ENCODE data around the gene SRPRA.

Gene SRPRA, protein sequence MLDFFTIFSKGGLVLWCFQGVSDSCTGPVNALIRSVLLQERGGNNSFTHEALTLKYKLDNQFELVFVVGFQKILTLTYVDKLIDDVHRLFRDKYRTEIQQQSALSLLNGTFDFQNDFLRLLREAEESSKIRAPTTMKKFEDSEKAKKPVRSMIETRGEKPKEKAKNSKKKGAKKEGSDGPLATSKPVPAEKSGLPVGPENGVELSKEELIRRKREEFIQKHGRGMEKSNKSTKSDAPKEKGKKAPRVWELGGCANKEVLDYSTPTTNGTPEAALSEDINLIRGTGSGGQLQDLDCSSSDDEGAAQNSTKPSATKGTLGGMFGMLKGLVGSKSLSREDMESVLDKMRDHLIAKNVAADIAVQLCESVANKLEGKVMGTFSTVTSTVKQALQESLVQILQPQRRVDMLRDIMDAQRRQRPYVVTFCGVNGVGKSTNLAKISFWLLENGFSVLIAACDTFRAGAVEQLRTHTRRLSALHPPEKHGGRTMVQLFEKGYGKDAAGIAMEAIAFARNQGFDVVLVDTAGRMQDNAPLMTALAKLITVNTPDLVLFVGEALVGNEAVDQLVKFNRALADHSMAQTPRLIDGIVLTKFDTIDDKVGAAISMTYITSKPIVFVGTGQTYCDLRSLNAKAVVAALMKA

DNA sequence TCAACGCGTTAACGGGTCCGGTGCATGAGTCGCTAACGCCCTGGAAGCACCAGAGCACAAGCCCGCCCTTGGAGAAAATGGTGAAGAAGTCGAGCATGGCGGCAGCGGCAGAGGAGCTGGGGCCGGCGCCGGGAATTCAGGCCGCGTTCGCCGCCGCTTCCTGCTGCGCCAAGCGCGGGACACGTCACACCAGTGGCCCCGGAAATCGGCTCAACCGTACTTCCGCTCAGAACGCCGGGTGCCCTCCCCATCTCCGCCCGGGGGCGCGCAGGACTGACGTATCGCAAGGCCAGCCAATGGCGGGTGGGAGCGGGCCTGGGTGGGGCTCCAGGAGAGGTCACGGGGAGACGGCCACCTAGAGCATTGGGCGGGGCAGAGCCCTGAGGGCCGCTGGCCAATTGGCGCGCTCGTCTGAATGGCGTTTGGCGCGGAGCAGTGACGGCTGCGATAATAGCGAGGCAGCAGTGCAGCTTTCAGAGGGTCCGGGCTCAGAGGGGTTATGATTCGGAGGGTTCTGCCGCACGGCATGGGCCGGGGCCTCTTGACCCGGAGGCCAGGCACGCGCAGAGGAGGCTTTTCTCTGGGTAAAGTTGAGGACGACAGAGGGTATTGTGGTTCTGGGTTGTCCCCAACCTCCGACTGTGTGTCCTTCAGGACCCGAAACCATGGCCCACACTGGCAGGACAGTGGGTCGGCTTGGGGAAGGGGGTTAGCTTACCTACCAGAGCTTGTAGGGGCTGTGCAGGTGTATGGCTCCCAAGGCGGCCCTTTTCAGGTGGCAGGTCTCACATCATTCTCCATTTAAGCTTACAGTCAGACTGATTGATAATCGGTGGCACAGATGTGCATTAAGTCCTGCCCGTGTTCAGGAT is at the start of gene SRPRA, which contains the start of gene FOXRED1:
Gene SRPRA, minus strand, starts transcription at position 188 of the 872 bp plus-strand sequence. Its CDS starts 91 bp downstream, at position 97.
Gene FOXRED1, plus strand, starts transcription at position 447 of the 872 bp plus-strand sequence. Its CDS starts 53 bp downstream, at position 500.
- H3K9ac ChIP-seq (ENCODE audit: low read length in 5 of 5): peak within 1 kb of the TSS; percentile 87 to 96 (median 92)
- peak within 1 kb of the TSS; percentile 89 to 100 (median 92) for H3K4me3 ChIP-seq (ENCODE audit: low read depth in 1 of 5, low read length in 5 of 5)
- no peaks in the 10 kb centered on the region for H3K9me3 ChIP-seq (ENCODE audit: control insufficient read depth in 5 of 5, low read length in 5 of 5)
- H3K36me3 ChIP-seq (ENCODE audit: control insufficient read depth in 5 of 5, insufficient read depth in 5 of 5, low read length in 5 of 5): peaks cover 9 to 52% (median 46%) of the 10 kb centered on the region in 5 donors
- no peaks in the 10 kb centered on the region for H3K27me3 ChIP-seq (ENCODE audit: control insufficient read depth in 5 of 5, insufficient read depth in 4 of 5, low read length in 5 of 5)
- H3K4me1 ChIP-seq (ENCODE audit: control insufficient read depth in 5 of 5, insufficient read depth in 5 of 5, low read length in 5 of 5): peaks cover 7 to 20% (median 18%) of the 10 kb centered on the region in 5 donors
- H3K27ac ChIP-seq (ENCODE audit: low read depth, low read length): peak within 1 kb of the TSS; percentile 87

DNA sequence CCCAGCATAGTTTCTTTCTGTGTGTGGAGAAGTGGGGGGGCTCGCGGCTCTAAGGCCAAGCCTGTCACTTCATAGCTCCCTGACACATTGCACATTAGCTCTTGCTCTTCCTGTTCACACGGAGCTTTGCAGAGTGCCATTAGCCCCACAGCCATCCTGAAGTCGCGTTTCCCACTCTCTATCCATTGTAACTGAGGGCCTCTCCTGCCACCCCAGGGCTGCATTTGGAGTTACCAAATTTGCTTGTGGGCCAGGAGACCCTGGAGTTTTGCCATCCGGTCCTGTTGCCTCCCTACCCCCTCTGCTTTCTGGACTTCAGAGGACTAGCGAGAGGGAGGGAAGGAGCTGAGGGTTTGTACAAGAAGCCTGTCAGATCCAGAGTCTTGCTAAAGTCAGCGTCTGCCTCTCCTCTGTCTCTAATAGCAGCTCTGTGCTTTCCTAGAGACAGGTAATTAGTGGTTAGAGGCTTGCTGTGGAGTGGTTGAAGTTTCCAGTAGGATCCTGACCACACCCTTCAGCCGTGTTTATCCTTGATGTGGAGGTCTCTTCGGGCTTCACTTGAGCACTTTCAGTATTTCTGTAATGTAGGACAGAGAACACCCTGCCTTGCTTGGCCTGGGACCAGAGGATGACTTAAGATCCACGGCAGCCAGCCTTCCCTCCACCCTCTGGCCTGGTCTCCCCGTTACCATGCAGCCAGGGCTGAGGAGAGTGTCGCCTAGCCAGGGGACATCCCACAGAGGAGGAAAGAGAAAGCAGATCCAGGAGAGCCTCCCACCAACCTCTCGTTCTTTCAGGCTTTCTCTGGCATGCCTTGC is 49.3 kb upstream of the SRPRA start:
- H3K9ac ChIP-seq (ENCODE audit: low read length in 5 of 5): peak overlapping the region in 4 of 5 donors; percentile 53 to 83 (median 65)

DNA sequence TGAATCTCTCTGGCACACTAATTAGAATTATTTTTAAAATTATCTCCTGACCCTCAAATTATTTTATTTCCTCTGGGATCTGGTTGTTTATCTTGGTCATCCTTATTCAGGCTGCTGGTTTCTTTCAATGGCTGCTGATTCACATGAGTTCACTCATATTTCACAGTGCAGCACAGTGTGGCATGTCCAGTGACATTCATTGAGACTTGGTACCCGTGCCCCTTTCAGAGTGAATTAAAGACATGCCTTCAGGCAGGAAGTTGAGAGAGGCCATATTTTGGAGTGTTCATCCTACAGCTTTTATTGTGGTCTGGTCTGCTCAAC is 48.7 kb upstream of the SRPRA start:
- Histone ChIP-seq H3K27me3 (ENCODE audit: control insufficient read depth in 5 of 5, insufficient read depth in 4 of 5, low read length in 5 of 5) (no peaks in the 10 kb centered on the region), H3K4me3 (ENCODE audit: low read depth in 1 of 5, low read length in 5 of 5) (peak overlapping the region in 3 of 5 donors; percentile 51 to 72 (median 53)), H3K9me3 (ENCODE audit: control insufficient read depth in 5 of 5, low read length in 5 of 5) (no peaks in the 10 kb centered on the region), H3K36me3 (ENCODE audit: control insufficient read depth in 5 of 5, insufficient read depth in 5 of 5, low read length in 5 of 5) (peaks cover 0 to 3% (median 0%) of the 10 kb centered on the region in 5 donors), H3K9ac (ENCODE audit: low read length in 5 of 5) (peak overlapping the region in 2 of 5 donors; percentile 74 to 83), H3K27ac (ENCODE audit: low read depth, low read length) (peak overlapping the region; percentile 82), H3K4me1 (ENCODE audit: control insufficient read depth in 5 of 5, insufficient read depth in 5 of 5, low read length in 5 of 5) (peaks cover 12 to 30% (median 25%) of the 10 kb centered on the region in 5 donors)

More for the DNA sequence above, 49.3 kb upstream of the SRPRA start:
- Histone ChIP-seq H3K27me3 (ENCODE audit: control insufficient read depth in 5 of 5, insufficient read depth in 4 of 5, low read length in 5 of 5) (no peaks in the 10 kb centered on the region), H3K4me3 (ENCODE audit: low read depth in 1 of 5, low read length in 5 of 5) (peak overlapping the region; percentile 23 to 72 (median 51)), H3K4me1 (ENCODE audit: control insufficient read depth in 5 of 5, insufficient read depth in 5 of 5, low read length in 5 of 5) (peaks cover 12 to 27% (median 25%) of the 10 kb centered on the region in 5 donors), H3K36me3 (ENCODE audit: control insufficient read depth in 5 of 5, insufficient read depth in 5 of 5, low read length in 5 of 5) (peaks cover 0 to 2% (median 0%) of the 10 kb centered on the region in 5 donors), H3K9me3 (ENCODE audit: control insufficient read depth in 5 of 5, low read length in 5 of 5) (no peaks in the 10 kb centered on the region), H3K27ac (ENCODE audit: low read depth, low read length) (peak overlapping the region; percentile 82)

DNA sequence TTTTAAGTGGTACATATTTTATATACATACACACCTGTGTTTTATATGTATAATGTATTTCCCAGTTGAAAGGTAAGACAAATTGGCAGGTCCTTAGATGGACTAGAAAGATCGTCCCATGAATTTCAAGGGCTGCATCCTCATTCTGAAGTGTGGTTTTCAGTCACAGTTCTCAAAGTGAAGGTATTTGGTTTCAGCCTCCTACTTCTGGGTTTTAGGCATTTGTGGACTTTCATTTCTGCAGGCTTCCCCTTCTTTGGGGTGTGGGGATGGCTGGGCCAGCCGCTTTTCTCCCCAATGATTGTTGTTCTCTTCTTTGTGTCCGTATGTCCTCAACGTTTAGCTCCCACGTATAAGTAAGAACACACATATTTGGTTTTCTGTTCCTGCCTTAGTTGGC is 45.1 kb upstream of the SRPRA start:
- Histone ChIP-seq H3K4me3 (ENCODE audit: low read depth in 1 of 5, low read length in 5 of 5) (no peak overlapping the region), H3K27me3 (ENCODE audit: control insufficient read depth in 5 of 5, insufficient read depth in 4 of 5, low read length in 5 of 5) (no peaks in the 10 kb centered on the region), H3K36me3 (ENCODE audit: control insufficient read depth in 5 of 5, insufficient read depth in 5 of 5, low read length in 5 of 5) (peaks cover 0 to 9% (median 2%) of the 10 kb centered on the region in 5 donors), H3K9ac (ENCODE audit: low read length in 5 of 5) (no peak overlapping the region), H3K9me3 (ENCODE audit: control insufficient read depth in 5 of 5, low read length in 5 of 5) (no peaks in the 10 kb centered on the region), H3K4me1 (ENCODE audit: control insufficient read depth in 5 of 5, insufficient read depth in 5 of 5, low read length in 5 of 5) (peaks cover 8 to 38% (median 26%) of the 10 kb centered on the region in 5 donors), H3K27ac (ENCODE audit: low read depth, low read length) (no peak overlapping the region)

DNA sequence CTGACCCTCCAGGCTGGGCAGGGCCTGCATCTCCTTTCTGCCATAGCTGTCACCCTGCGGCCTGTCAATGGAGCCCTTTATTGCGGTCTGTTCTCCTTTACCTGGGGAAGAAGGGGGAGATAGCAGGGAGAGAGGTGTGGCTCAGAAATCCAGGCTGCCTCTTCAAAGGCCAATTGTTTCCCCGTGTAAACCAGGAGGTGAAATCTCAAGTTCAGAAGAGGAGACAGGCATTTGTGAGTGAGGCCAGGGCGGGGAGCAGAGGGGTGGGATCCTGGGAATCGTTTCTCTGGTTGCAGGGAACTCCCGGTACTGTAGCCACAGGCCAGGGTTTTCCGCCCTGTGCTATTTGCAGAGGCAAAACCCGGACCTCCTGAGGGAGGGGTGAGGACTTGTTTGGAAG is 44.3 kb upstream of the SRPRA start:
- no peaks in the 10 kb centered on the region for H3K9me3 ChIP-seq (ENCODE audit: control insufficient read depth in 5 of 5, low read length in 5 of 5)
- no peak overlapping the region for H3K27ac ChIP-seq (ENCODE audit: low read depth, low read length)
- H3K9ac ChIP-seq (ENCODE audit: low read length in 5 of 5): peak overlapping the region in 1 of 5 donors; percentile 3
- no peak overlapping the region for H3K4me3 ChIP-seq (ENCODE audit: low read depth in 1 of 5, low read length in 5 of 5)
- H3K27me3 ChIP-seq (ENCODE audit: control insufficient read depth in 5 of 5, insufficient read depth in 4 of 5, low read length in 5 of 5): no peaks in the 10 kb centered on the region
- peaks cover 4 to 30% (median 17%) of the 10 kb centered on the region in 5 donors for H3K4me1 ChIP-seq (ENCODE audit: control insufficient read depth in 5 of 5, insufficient read depth in 5 of 5, low read length in 5 of 5)
- peaks cover 0 to 17% (median 5%) of the 10 kb centered on the region in 5 donors for H3K36me3 ChIP-seq (ENCODE audit: control insufficient read depth in 5 of 5, insufficient read depth in 5 of 5, low read length in 5 of 5)

DNA sequence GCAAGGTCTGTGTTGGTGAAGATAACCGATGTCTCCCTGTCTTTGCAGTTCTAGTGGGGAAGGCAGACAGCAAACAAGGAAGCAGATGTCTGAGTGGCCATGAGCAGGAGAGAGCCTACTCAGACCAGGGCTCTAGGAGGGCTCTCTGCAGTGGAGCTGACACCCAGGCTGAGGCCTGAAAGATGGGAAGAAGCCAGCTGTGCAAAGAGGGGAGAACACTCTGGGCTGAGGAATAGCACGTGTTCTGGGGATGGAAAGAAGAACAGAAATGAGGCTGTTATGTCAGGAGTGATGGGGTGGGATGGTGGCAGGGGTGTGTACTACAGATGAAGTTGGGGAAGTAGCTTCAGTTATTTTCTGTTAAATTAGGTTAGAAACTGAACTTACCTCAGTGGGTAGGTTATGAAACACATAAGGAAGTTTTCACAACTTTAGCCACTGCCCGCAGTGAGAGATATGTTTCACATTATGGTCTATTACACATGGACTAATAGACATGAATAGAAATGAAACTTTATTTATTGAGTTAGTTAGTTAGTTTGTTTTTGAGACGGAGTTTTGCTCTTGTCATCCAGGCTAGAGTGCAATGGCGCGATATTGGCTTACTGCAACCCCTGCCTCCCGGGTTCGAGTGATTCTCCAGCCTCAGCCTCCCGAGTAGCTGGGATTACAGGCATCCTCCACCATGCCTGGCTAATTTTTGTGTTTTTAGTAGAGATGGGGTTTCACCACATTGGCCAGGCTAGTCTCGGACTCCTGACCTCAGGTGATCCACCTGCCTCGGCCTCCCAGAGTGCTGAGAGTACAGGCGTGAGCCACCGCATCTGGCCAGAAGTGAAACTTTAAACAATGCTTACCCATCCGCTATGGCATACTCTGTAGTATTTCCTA is 43.0 kb upstream of the SRPRA start:
- Histone ChIP-seq H3K9ac (ENCODE audit: low read length in 5 of 5) (no peak overlapping the region), H3K4me3 (ENCODE audit: low read depth in 1 of 5, low read length in 5 of 5) (no peak overlapping the region), H3K4me1 (ENCODE audit: control insufficient read depth in 5 of 5, insufficient read depth in 5 of 5, low read length in 5 of 5) (peaks cover 0 to 20% (median 10%) of the 10 kb centered on the region in 5 donors), H3K27ac (ENCODE audit: low read depth, low read length) (peak overlapping the region; percentile 6), H3K9me3 (ENCODE audit: control insufficient read depth in 5 of 5, low read length in 5 of 5) (no peaks in the 10 kb centered on the region), H3K36me3 (ENCODE audit: control insufficient read depth in 5 of 5, insufficient read depth in 5 of 5, low read length in 5 of 5) (peaks cover 0 to 17% (median 6%) of the 10 kb centered on the region in 5 donors), H3K27me3 (ENCODE audit: control insufficient read depth in 5 of 5, insufficient read depth in 4 of 5, low read length in 5 of 5) (no peaks in the 10 kb centered on the region)

DNA sequence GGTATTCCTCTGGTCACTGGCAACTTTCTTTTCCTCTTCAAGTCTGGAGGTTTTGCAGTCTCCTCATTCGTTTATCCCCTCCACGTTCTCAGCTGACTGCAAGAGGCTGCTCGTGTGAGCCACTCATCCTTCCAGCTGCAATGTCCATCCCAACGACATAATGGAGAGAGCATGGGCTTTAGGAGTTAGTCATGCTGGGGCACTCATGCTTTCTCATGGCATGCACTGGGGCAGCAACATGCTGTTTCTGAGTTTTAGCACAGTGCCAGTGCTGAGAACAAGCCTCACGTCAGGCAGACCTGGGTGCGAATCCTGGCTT is 42.3 kb upstream of the SRPRA start:
- no peak overlapping the region for H3K9ac ChIP-seq (ENCODE audit: low read length in 5 of 5)
- no peaks in the 10 kb centered on the region for H3K9me3 ChIP-seq (ENCODE audit: control insufficient read depth in 5 of 5, low read length in 5 of 5)
- peaks cover 0 to 17% (median 8%) of the 10 kb centered on the region in 5 donors for H3K36me3 ChIP-seq (ENCODE audit: control insufficient read depth in 5 of 5, insufficient read depth in 5 of 5, low read length in 5 of 5)
- peaks cover 0 to 20% (median 10%) of the 10 kb centered on the region in 5 donors for H3K4me1 ChIP-seq (ENCODE audit: control insufficient read depth in 5 of 5, insufficient read depth in 5 of 5, low read length in 5 of 5)
- no peaks in the 10 kb centered on the region for H3K27me3 ChIP-seq (ENCODE audit: control insufficient read depth in 5 of 5, insufficient read depth in 4 of 5, low read length in 5 of 5)
- peak overlapping the region; percentile 6 for H3K27ac ChIP-seq (ENCODE audit: low read depth, low read length)
- no peak overlapping the region for H3K4me3 ChIP-seq (ENCODE audit: low read depth in 1 of 5, low read length in 5 of 5)

DNA sequence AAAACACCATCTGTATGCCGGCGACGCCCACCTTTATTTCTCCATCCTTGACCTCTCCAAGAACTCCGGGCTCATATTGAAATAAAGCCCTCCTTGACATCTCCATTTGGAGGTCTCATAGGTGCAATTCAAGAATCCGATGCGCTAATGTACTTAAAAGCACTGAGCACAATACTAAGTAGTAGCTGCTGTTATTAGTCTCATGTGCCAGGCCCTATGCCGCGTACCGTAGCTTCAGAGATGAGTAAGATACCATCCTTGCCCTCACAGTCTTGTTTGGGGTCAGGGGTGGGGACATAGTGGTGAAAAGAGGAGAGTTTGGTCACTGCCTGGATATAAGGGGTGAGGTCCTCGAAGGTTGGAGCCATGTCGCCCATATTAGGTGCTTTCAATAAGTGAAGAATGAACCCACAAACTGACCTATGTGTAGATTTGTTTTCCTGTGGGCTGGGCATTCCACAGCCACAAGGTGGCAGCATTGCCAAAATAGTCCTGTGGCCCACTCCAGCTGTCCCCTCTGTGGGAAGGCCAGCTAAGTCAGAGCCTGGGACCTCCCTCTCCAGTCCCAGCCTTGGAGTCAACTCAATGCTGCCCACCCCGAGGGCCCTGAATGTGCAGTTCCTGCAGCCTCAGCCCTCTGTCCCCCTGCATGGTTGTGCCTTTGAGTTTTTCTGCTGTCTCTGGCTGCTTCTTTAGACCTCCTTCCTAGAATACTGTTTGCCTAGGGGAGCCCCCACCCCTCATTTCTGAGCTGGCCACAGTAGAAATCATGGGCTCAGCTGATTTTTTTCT is 41.7 kb upstream of the SRPRA start:
- Histone ChIP-seq H3K9ac (ENCODE audit: low read length in 5 of 5) (no peak overlapping the region), H3K9me3 (ENCODE audit: control insufficient read depth in 5 of 5, low read length in 5 of 5) (no peaks in the 10 kb centered on the region), H3K36me3 (ENCODE audit: control insufficient read depth in 5 of 5, insufficient read depth in 5 of 5, low read length in 5 of 5) (peaks cover 0 to 17% (median 8%) of the 10 kb centered on the region in 5 donors), H3K4me1 (ENCODE audit: control insufficient read depth in 5 of 5, insufficient read depth in 5 of 5, low read length in 5 of 5) (peaks cover 0 to 20% (median 10%) of the 10 kb centered on the region in 5 donors), H3K4me3 (ENCODE audit: low read depth in 1 of 5, low read length in 5 of 5) (no peak overlapping the region), H3K27me3 (ENCODE audit: control insufficient read depth in 5 of 5, insufficient read depth in 4 of 5, low read length in 5 of 5) (no peaks in the 10 kb centered on the region), H3K27ac (ENCODE audit: low read depth, low read length) (no peak overlapping the region)

All from subcutaneous abdominal adipose tissue (tissue), 5 donors.